Neural crest cell (in vitro differentiated cells): ENCODE results near the gene CRACDL. TPM values are rescaled to one million over a fixed set of nuclear protein-coding genes. Genes with fewer than 3 reads are reported as not detected.

Experiments used
- DNase-seq: peaks from one replicate; pipeline ENCODE4 v3.0.0; 2021; ENCODE audit warnings: low read depth, mixed read lengths, low spot score
- H3K27ac Mint-ChIP-seq: one replicate; pipeline ENCODE4 v1.8.0; 2021; ENCODE audit warnings: mild to moderate bottlenecking, mixed read lengths; ENCODE audit not compliant: unreplicated experiment
- H3K27me3 Mint-ChIP-seq: 2 replicates; pipeline ENCODE4 v1.8.0; 2021; ENCODE audit warnings: low read depth, mild to moderate bottlenecking, mixed read lengths
- H3K36me3 Mint-ChIP-seq: 2 replicates; pipeline ENCODE4 v1.8.0; 2021; ENCODE audit warnings: low read depth, mild to moderate bottlenecking, mixed read lengths
- H3K4me1 Mint-ChIP-seq: 2 replicates; pipeline ENCODE4 v1.8.0; 2021; ENCODE audit warnings: mixed read lengths
- H3K4me3 Mint-ChIP-seq: one replicate; pipeline ENCODE4 v1.8.0; 2021; ENCODE audit warnings: mild to moderate bottlenecking, mixed read lengths
- H3K9me3 Mint-ChIP-seq: 2 replicates; pipeline ENCODE4 v1.8.0; 2021; ENCODE audit warnings: mixed read lengths
- CTCF ChIP-seq: fragments of 200-600 bp; sonication (generic); conservative IDR thresholded peaks from 2 replicates; pipeline ENCODE4 v1.5.0; 2021; ENCODE audit warnings: antibody characterized with exemption, mild to moderate bottlenecking
- total RNA-seq: library from RNA; stranded (reverse); gene quantifications from 2 replicates; pipeline ENCODE4 v1.2.1, GENCODE V29; 2021

The CRACDL gene
- total RNA-seq, 1 donor from 2014 or later, result 0.37 TPM

DNA sequence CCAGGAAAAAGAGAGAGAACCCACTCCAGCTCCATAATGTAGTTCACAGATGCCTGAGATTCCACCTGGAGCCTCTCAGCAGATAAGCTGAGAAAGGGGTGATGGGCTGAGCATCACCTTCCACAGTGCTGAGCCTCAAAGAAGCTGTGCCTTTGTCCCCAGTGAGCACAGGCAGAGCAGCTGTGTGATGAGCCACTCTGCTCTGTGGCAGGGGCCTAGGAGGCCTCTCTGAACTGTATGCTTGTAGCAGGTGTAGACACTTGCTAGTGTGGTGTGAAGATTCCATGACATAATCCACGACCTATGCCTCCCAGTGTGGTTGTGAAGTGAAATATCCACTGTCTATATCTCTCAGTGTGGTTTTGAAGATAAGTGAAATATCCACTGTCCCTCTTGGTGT, 134.7 kb downstream of the CRACDL start:
- peaks cover 3% of the 10 kb centered on the region for H3K27me3 Mint-ChIP-seq
- no peak for TF ChIP-seq CTCF
- H3K4me3 Mint-ChIP-seq, result no peak overlapping the region
- H3K9me3 Mint-ChIP-seq, result no peaks in the 10 kb centered on the region
- DNase-seq, result no peak
- H3K36me3 Mint-ChIP-seq, result no peaks in the 10 kb centered on the region
- peaks cover 22% of the 10 kb centered on the region for H3K4me1 Mint-ChIP-seq
- no peak overlapping the region for H3K27ac Mint-ChIP-seq

DNA sequence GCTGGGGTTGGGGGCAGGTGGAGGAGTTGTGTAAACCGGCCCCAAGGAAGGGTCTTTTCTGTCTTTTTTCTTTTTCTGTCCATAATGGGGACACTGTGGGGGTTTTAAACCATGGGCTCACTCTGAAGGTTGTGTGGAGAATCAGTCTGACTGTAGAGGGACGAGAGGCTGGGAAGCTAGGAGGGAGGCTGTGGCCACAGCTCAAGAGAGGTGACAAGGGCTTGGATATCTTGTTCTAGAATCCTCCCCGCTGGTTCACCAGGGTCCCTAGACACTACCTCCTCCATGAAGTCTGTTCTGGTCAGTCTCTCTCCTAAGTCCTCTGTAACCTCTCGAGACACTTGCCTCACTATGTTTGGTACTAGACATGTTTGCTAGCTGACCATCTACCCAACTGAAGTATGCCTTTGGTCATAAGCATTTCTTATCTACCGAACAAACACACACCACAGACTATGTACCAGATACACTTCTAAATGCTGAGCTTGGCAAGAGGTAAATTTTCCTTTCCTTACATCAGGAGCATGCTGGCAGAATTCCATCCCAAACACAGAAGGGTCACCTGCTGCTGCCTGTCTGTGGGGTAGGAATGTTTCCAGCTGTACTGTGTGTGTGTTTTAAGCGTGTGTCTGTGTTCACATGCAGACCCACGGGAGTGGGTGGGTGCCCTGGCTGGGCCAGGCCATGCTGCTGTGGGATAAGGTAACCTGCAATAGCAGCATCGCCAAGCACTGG, 135.5 kb downstream of the CRACDL start:
- no peaks in the 10 kb centered on the region for H3K36me3 Mint-ChIP-seq
- H3K27ac Mint-ChIP-seq, result peak overlapping the region; percentile 15
- no peak for TF ChIP-seq CTCF

DNA sequence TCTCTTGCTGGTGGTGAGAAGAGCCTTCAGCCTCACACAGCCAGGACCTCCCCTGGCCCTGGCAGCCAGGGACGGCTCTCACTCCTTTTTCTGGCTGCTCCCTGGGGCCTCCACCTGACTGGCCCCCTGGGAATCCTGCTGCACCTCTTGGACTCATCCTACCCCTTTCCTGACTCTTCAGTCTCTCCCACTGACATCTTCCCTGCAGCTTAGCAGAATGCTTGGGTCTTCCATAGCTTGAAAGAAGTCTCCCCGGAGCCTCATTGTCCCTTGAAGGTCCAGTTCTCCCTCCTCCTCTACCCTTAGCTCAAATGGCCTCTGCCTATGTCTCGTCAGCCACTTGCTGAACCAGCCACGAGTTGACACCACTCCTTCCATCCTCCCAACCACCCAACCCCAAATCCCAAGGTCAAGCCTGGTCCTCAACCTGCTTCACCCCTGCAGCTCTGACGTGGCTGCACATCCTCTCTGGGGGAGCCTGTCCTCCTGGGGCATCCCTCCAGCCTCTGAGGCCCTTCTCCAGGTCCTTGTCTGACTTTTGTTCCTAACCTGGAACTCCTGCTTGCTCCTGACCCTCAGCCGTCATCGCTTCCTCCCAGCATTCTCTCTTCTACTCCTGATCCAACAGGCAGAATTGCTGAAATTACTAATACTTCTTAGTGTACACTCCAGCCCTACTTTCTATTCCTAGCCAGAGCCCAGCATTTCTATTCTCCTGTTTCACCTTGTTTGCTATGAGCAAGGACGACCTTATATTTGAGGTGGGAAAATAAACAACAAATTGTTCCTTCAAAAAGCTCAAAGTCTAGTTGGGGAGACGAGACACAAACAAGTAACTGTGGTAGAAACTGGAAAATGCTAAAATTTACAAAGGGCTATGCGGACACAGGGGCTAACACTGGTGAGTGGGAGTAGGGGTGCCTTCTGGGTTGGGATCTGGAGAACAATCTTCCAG, 136.4 kb downstream of the CRACDL start:
- Mint-ChIP-seq H3K4me3 (no peak overlapping the region), H3K27me3 (peaks cover 3% of the 10 kb centered on the region), H3K27ac (peak overlapping the region; percentile 60), H3K4me1 (peaks cover 11% of the 10 kb centered on the region), H3K9me3 (no peaks in the 10 kb centered on the region), H3K36me3 (no peaks in the 10 kb centered on the region)
- no peak for DNase-seq
- TF ChIP-seq CTCF, result no peak

More for the DNA sequence above, 135.5 kb downstream of the CRACDL start:
- no peak overlapping the region for H3K4me3 Mint-ChIP-seq
- no peaks in the 10 kb centered on the region for H3K9me3 Mint-ChIP-seq
- DNase-seq, result no peak
- H3K27me3 Mint-ChIP-seq, result peaks cover 3% of the 10 kb centered on the region
- H3K4me1 Mint-ChIP-seq, result peaks cover 15% of the 10 kb centered on the region

DNA sequence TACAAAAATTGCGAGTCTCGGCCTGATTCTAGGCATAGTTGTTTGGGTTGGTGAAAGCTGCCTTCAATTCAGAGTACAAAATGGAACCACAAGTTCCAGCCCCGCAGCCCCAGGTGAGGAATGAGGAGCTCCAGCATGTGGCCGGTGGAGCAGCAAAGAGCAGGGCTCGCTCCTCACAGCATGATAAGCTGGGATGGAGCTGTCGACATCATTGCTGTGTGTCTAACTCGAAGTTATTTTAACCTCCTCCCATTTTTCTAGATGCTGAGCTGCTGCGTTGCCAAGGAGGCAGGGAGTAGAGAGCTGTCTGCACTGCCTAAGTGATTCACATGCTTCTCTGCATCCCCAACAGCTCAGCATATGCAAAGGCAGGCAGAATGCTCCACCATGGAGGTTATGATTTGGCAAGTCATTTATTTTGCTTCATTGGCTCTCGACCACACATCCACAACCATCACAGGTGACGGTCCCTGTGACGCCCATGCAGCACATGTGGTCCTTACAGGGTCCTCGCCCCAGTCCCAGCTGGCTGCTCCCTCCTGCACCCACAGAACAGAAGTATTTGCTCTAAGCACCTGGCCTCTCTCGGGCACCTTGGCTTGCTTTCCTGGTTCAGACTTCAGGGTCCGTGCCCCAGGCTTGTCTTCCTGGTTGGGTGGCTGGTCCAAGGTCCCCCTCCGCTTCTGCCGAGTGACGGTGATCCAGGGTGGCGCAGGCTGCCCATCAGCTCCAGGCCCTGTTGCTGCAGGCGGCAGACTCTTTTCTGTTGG, 139.1 kb downstream of the CRACDL start:
- no peak for DNase-seq
- Mint-ChIP-seq H3K4me1 (peaks cover 23% of the 10 kb centered on the region), H3K9me3 (no peaks in the 10 kb centered on the region), H3K4me3 (no peak overlapping the region), H3K36me3 (no peaks in the 10 kb centered on the region), H3K27ac (no peak overlapping the region), H3K27me3 (peaks cover 3% of the 10 kb centered on the region)
- TF ChIP-seq CTCF, result no peak
